Stomach (tissue), 4 donors: ENCODE measurements around the gene CSTF2.

Source experiments
- POLR2A ChIP-seq, 4 donors: fragments of 450-650 bp; IDR thresholded peaks; one replicate each; pipeline ENCODE4 v1.6.1; 2016; ENCODE audit warnings: antibody characterized with exemption in 4 of 4, control low read depth in 2 of 4, mild to moderate bottlenecking in 1 of 4, moderate library complexity in 1 of 4
- POLR2AphosphoS5 ChIP-seq, 3 donors: sonication (generic); formaldehyde crosslinking; IDR thresholded peaks; one replicate each; pipeline ENCODE4 v1.6.1; 2016; ENCODE audit warnings: antibody characterized with exemption in 3 of 3
- TF ChIP-seq, protein P1 (sequence below), 7 experiments: fragments of 450-650 bp in 4 of 7; fragments of 200-600 bp in 3 of 7; sonication (generic) in 3 of 7; IDR thresholded peaks; one replicate each; pipeline ENCODE4 v1.5.1; 2016 to 2019; ENCODE audit warnings: antibody characterized with exemption in 7 of 7, control low read depth in 2 of 7, mild to moderate bottlenecking in 1 of 7

DNA sequence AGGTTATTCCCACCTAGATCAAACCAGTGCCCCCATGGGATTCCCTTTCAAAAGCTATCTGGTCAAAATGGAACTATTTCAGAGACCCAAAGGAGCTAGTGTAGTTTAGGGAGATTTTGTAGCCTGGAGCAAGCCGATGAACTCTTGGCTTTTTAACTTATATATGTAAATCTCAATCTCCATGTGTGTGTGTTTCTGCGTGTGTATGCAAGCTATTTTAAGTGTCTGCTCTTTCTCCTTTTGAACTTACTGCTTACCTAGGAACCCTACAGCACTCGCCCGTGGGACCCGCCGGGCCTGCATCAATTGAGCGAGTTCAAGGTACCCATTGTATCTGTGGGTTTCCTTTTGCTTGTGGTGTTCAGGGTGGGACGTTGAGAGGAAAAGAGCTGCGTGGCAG is 10.4 kb downstream of the CSTF2 start:
- TF ChIP-seq POLR2AphosphoS5 (IDR thresholded peaks at IDR 0.05) (no peak), POLR2A (IDR thresholded peaks at IDR 0.05) (no peak)
- TF ChIP-seq, protein P1, sequence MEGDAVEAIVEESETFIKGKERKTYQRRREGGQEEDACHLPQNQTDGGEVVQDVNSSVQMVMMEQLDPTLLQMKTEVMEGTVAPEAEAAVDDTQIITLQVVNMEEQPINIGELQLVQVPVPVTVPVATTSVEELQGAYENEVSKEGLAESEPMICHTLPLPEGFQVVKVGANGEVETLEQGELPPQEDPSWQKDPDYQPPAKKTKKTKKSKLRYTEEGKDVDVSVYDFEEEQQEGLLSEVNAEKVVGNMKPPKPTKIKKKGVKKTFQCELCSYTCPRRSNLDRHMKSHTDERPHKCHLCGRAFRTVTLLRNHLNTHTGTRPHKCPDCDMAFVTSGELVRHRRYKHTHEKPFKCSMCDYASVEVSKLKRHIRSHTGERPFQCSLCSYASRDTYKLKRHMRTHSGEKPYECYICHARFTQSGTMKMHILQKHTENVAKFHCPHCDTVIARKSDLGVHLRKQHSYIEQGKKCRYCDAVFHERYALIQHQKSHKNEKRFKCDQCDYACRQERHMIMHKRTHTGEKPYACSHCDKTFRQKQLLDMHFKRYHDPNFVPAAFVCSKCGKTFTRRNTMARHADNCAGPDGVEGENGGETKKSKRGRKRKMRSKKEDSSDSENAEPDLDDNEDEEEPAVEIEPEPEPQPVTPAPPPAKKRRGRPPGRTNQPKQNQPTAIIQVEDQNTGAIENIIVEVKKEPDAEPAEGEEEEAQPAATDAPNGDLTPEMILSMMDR (IDR thresholded peaks at IDR 0.05): no peak
